Pancreas (tissue), 10 donors: ENCODE data around the gene LRRC37A2. TPM values are rescaled to one million over a fixed set of nuclear protein-coding genes. Genes with fewer than 3 reads are reported as not detected.
"Not testable (repeated sequence)": the region's sequence is repeated elsewhere in the genome, so short reads cannot be mapped to it uniquely, and the experiment has no call there.

Experiments used
- ATAC-seq, 4 donors: fragments of 200-7000 bp; cut with Tn5 transposase; one replicate each; pipeline versions ENCODE4 v1.8.0 to v1.9.1; 2020; ENCODE audit warnings: mild to moderate bottlenecking in 4 of 4, moderate library complexity in 4 of 4
- DNase-seq, 6 donors: peaks; one replicate each; pipeline ENCODE4 v3.0.0-alpha.2; 2020
- FAIRE-seq: peaks from 2 replicates; lab custom pipeline; 2012; peaks lifted over from hg19 to GRCh38; lab: Jason Lieb, UNC
- H3K27ac ChIP-seq, 4 donors: fragments of 200-600 bp; sonication (generic); 1 replicate in 3 of 4; 2 replicates in 1 of 4; pipeline versions ENCODE4 v1.5.0 to v1.8.0; 2020
- H3K27me3 ChIP-seq, 4 donors: fragments of 200-600 bp; one replicate each; pipeline ENCODE4 v1.8.0; 2021
- H3K36me3 ChIP-seq, 3 donors: fragments of 200-600 bp; sonication (generic) in 1 of 3; one replicate each; pipeline versions ENCODE4 v1.5.0 to v1.8.0; 2020 to 2021
- H3K4me1 ChIP-seq, 3 donors: fragments of 200-600 bp; one replicate each; pipeline ENCODE4 v1.8.0; 2021
- H3K4me3 ChIP-seq, 4 donors: fragments of 200-600 bp; sonication (generic) in 2 of 4; one replicate each; pipeline versions ENCODE4 v1.5.0 to v1.8.0; 2020 to 2021
- H3K9me3 ChIP-seq, 4 donors: fragments of 200-600 bp; one replicate each; pipeline ENCODE4 v1.8.0; 2021
- intact Hi-C, 3 donors: fragments of 100-400 bp; cut with DNase I; formaldehyde crosslinking; loops; one replicate each; pipeline versions ENCODE4 v1.11.1 to v1.14.2; 2022
- polyA plus RNA-seq, 2 donors: library from polyadenylated mRNA; stranded (reverse); fragments of 200-250 nt; gene quantifications; one replicate each; pipeline ENCODE4 v1.2.3, GENCODE V29; 2013
- total RNA-seq, 6 donors: library from RNA; stranded (reverse); fragmentation: NEBNext Ultra II Directional in 4 of 6; extraction: Animal tissue kit (Norgen Biotek cat#: 25700) in 4 of 6; gene quantifications; one replicate each; pipeline versions ENCODE4 v1.2.1 to v1.2.4, GENCODE V29; 2021 to 2023
- donor health status: healthy with polysubstance abuse.
- donor health status: DM: no; HTN: no; CAD: no; lungs with moderate emphysema.
- donor health status: DM: no; HTN: no; CAD: no.
- donor health status: control.
- donor health status: control.
- donor health status: Bipolar disorder and iron deficiency.
- donor health status: DM: yes; HTN: yes; CAD: no.
- donor health status: DM: no; HTN: no; CAD: no.
- donor health status: DM: no; HTN: no; CAD: no.
- donor health status: DM: yes; HTN: yes; CAD: no.

LRRC37A2 gene
- total and polyA plus RNA-seq, 8 donors = 2.8 to 8.9 (median 6.8) TPM

DNA sequence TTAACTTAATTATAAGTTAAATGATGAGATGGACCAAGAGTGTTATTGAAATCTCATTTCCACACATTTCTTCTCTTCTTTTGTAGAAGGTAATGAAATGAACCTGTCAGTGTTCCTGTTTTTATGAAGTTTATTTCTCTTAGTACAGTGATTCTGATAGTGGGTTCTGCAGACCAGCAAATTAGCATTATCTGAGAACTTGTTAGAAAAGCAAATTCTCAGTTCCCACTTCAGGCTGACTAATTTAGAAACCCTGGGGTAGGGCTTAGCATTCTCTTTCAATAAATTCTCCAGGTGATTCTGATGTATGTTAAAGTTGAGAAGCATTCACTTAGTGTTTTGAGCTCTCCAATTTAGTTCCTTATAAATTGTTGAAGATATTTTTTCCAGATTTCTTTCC is 90.9 kb downstream of the LRRC37A2 start:
- intact Hi-C loops, DNase-seq, H3K27ac ChIP-seq, FAIRE-seq, H3K4me3 ChIP-seq, H3K27me3 ChIP-seq, H3K4me1 ChIP-seq, ATAC-seq, H3K9me3 ChIP-seq, H3K36me3 ChIP-seq: not testable (repeated sequence)

Other genes with a start within 250 kb of the LRRC37A2 start
- 1 to 10 TPM in 4 of 6 donors, under 1 TPM in 2; 0.58 to 2.9 (median 1.6) TPM for gene LRRC37A, start 217.3 kb upstream of the LRRC37A2 start, total RNA-seq
- gene LRRC37A, start 217.3 kb upstream of the LRRC37A2 start, polyA plus RNA-seq = 1 to 10 TPM; 1.1 to 1.6 TPM
- gene ARL17B, start 150.7 kb upstream of the LRRC37A2 start, total RNA-seq = 10 to 100 TPM in 1 of 6 donors, 1 to 10 TPM in 5; 2.8 to 11.7 (median 7.3) TPM
- gene ARL17B, start 150.7 kb upstream of the LRRC37A2 start, polyA plus RNA-seq = 1 to 10 TPM; 5.8 to 6.2 TPM
- gene ARL17A, start 67.2 kb downstream of the LRRC37A2 start, total RNA-seq = 10 to 100 TPM in 2 of 6 donors, 1 to 10 TPM in 4; 3.5 to 17.4 (median 6.3) TPM
- 1 to 10 TPM; 3.9 to 4.9 TPM for gene ARL17A, start 67.2 kb downstream of the LRRC37A2 start, polyA plus RNA-seq
- gene NSF, start 78.2 kb downstream of the LRRC37A2 start, total RNA-seq = 10 to 100 TPM; 24.7 to 32.4 (median 30.6) TPM
- gene NSF, start 78.2 kb downstream of the LRRC37A2 start, polyA plus RNA-seq = 10 to 100 TPM in 1 of 2 donors, 1 to 10 TPM in 1; 6.2 to 15.0 TPM